Osteocyte (in vitro differentiated cells): Measurements from ENCODE around the gene PROSER3. TPM values are rescaled to one million over a fixed set of nuclear protein-coding genes. Genes with fewer than 3 reads are reported as not detected.

Experiments
- DNase-seq: peaks from one replicate; pipeline ENCODE4 v3.0.0; 2021; ENCODE audit warnings: mixed read lengths; ENCODE audit not compliant: unreplicated experiment; ENCODE audit errors: extremely low spot score
- H3K27ac Mint-ChIP-seq: one replicate; pipeline ENCODE4 v1.8.0; 2021; ENCODE audit warnings: mild to moderate bottlenecking, mixed read lengths; ENCODE audit not compliant: unreplicated experiment
- H3K27me3 Mint-ChIP-seq: one replicate; pipeline ENCODE4 v1.8.0; 2021; ENCODE audit warnings: mixed read lengths; ENCODE audit not compliant: unreplicated experiment
- H3K36me3 Mint-ChIP-seq: one replicate; pipeline ENCODE4 v1.8.0; 2021; ENCODE audit warnings: mixed read lengths; ENCODE audit not compliant: unreplicated experiment
- H3K4me1 Mint-ChIP-seq: one replicate; pipeline ENCODE4 v1.8.0; 2021; ENCODE audit warnings: mixed read lengths; ENCODE audit not compliant: unreplicated experiment
- H3K4me3 Mint-ChIP-seq: one replicate; pipeline ENCODE4 v1.8.0; 2021; ENCODE audit warnings: mild to moderate bottlenecking, moderate library complexity, mixed read lengths; ENCODE audit not compliant: unreplicated experiment
- H3K9me3 Mint-ChIP-seq: one replicate; pipeline ENCODE4 v1.8.0; 2021; ENCODE audit warnings: mixed read lengths; ENCODE audit not compliant: unreplicated experiment
- total RNA-seq: library from RNA; stranded (reverse); gene quantifications from 2 replicates; pipeline ENCODE4 v1.2.1, GENCODE V29; 2021
- TF ChIP-seq, protein P1 (sequence below): fragments of 200-600 bp; sonication (generic); IDR thresholded peaks from 2 replicates; pipeline ENCODE4 v1.5.0; 2021; ENCODE audit warnings: antibody characterized with exemption, mild to moderate bottlenecking, moderate library complexity

Gene PROSER3
- total RNA-seq, 1 donor from 2014 or later, result 20.9 TPM

GRCh38 chr19:35727956-35728706, 29.8 kb upstream of the PROSER3 start:
- H3K4me3 Mint-ChIP-seq, result no peak overlapping the region
- H3K36me3 Mint-ChIP-seq, result peaks cover 61% of the 10 kb centered on the region
- no peak for DNase-seq
- H3K9me3 Mint-ChIP-seq, result no peaks in the 10 kb centered on the region
- TF ChIP-seq, protein P1, sequence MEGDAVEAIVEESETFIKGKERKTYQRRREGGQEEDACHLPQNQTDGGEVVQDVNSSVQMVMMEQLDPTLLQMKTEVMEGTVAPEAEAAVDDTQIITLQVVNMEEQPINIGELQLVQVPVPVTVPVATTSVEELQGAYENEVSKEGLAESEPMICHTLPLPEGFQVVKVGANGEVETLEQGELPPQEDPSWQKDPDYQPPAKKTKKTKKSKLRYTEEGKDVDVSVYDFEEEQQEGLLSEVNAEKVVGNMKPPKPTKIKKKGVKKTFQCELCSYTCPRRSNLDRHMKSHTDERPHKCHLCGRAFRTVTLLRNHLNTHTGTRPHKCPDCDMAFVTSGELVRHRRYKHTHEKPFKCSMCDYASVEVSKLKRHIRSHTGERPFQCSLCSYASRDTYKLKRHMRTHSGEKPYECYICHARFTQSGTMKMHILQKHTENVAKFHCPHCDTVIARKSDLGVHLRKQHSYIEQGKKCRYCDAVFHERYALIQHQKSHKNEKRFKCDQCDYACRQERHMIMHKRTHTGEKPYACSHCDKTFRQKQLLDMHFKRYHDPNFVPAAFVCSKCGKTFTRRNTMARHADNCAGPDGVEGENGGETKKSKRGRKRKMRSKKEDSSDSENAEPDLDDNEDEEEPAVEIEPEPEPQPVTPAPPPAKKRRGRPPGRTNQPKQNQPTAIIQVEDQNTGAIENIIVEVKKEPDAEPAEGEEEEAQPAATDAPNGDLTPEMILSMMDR, result no peak
- no peaks in the 10 kb centered on the region for H3K27me3 Mint-ChIP-seq
- no peak overlapping the region for H3K27ac Mint-ChIP-seq
- H3K4me1 Mint-ChIP-seq, result no peaks in the 10 kb centered on the region

DNA sequence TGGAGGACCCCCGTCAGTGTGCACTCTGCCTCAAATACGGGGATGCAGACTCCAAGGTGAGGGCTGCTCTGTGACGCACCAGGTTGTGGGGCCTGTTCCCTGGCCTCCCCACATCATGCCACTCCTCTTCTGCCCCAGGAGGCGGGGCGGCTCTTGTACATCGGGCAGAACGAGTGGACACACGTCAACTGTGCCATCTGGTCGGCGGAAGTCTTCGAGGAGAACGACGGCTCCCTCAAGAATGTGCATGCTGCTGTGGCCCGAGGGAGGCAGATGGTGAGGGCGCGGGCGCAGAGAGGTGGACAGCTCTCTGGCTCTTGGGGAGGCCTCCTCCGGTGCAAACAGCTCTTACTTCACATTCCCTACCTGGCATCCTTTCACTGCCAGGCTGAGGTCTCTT, 29.0 kb upstream of the PROSER3 start:
- no peaks in the 10 kb centered on the region for H3K4me1 Mint-ChIP-seq
- no peak for DNase-seq
- no peak overlapping the region for H3K4me3 Mint-ChIP-seq
- TF ChIP-seq, protein P1, result no peak
- no peak overlapping the region for H3K27ac Mint-ChIP-seq
- no peaks in the 10 kb centered on the region for H3K9me3 Mint-ChIP-seq
- H3K36me3 Mint-ChIP-seq, result peaks cover 59% of the 10 kb centered on the region
- no peaks in the 10 kb centered on the region for H3K27me3 Mint-ChIP-seq

DNA sequence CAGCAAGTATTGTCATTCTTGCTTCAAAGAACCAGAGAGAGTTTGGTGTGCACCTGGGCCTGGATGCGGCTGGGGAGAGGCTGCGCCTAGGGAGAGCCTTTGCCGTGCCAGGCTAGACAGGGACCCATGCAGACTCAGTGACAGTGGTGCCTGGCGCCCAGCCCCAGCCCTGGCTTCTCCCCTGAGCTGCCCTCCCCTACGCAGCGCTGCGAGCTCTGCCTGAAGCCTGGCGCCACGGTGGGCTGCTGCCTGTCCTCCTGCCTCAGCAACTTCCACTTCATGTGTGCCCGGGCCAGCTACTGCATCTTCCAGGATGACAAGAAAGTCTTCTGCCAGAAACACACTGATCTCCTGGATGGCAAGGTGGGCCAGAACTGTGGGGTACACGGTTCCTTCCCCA, 28.2 kb upstream of the PROSER3 start:
- Mint-ChIP-seq H3K4me3 (no peak overlapping the region), H3K9me3 (no peaks in the 10 kb centered on the region), H3K27me3 (no peaks in the 10 kb centered on the region), H3K4me1 (no peaks in the 10 kb centered on the region), H3K36me3 (peaks cover 60% of the 10 kb centered on the region), H3K27ac (no peak overlapping the region)
- TF ChIP-seq, protein P1, result no peak
- no peak for DNase-seq

DNA sequence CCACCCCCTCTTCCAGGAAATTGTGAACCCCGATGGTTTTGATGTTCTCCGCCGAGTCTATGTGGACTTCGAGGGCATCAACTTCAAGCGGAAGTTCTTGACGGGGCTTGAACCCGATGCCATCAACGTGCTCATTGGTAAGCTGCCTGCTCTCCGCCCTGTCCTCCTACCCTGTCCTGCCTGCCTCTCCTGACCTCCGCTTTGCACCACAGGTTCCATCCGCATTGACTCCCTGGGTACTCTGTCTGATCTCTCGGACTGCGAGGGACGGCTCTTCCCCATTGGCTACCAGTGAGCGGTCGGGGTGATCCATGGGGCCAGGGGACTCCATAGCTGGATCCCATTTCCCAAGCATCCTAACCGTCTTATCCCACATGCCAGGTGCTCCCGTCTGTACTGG, 27.6 kb upstream of the PROSER3 start:
- no peaks in the 10 kb centered on the region for H3K4me1 Mint-ChIP-seq
- DNase-seq, result no peak
- H3K27ac Mint-ChIP-seq, result no peak overlapping the region
- no peaks in the 10 kb centered on the region for H3K9me3 Mint-ChIP-seq
- H3K27me3 Mint-ChIP-seq, result no peaks in the 10 kb centered on the region
- H3K4me3 Mint-ChIP-seq, result no peak overlapping the region
- TF ChIP-seq, protein P1, result no peak
- H3K36me3 Mint-ChIP-seq, result peaks cover 55% of the 10 kb centered on the region

GRCh38 chr19:35731353-35731752, 26.6 kb upstream of the PROSER3 start:
- DNase-seq, result no peak
- H3K4me3 Mint-ChIP-seq, result no peak overlapping the region
- peaks cover 56% of the 10 kb centered on the region for H3K36me3 Mint-ChIP-seq
- H3K27me3 Mint-ChIP-seq, result no peaks in the 10 kb centered on the region
- H3K27ac Mint-ChIP-seq, result no peak overlapping the region
- no peaks in the 10 kb centered on the region for H3K4me1 Mint-ChIP-seq
- no peaks in the 10 kb centered on the region for H3K9me3 Mint-ChIP-seq
- TF ChIP-seq, protein P1, result no peak
